Hepatocyte (in vitro differentiated cells): ENCODE results near the gene OR1L8. TPM values are rescaled to one million over a fixed set of nuclear protein-coding genes. Genes with fewer than 3 reads are reported as not detected.

Experiments used
- DNase-seq: peaks from one replicate; pipeline ENCODE4 v3.0.0-alpha.2; 2016; ENCODE audit warnings: low spot score
- H2AFZ ChIP-seq: fragments of 200-600 bp; sonication (generic); 2 replicates; pipeline ENCODE4 v1.6.0; 2016; ENCODE audit warnings: antibody characterized with exemption, mild to moderate bottlenecking
- H3K27ac ChIP-seq: fragments of 200-600 bp; sonication (generic); 2 replicates; pipeline ENCODE4 v1.5.1; 2016; ENCODE audit warnings: mild to moderate bottlenecking
- H3K27me3 ChIP-seq: fragments of 200-600 bp; sonication (generic); 2 replicates; pipeline ENCODE4 v1.6.1; 2016
- H3K36me3 ChIP-seq: fragments of 200-600 bp; sonication (generic); replicated peaks from 2 replicates; pipeline ENCODE4 v1.5.1; 2016; ENCODE audit warnings: low read depth; ENCODE audit not compliant: insufficient read depth
- H3K4me1 ChIP-seq: fragments of 200-600 bp; sonication (generic); 2 replicates; pipeline ENCODE4 v1.5.1; 2016; ENCODE audit warnings: mild to moderate bottlenecking, moderate library complexity; ENCODE audit not compliant: insufficient read depth
- H3K4me2 ChIP-seq: fragments of 200-600 bp; sonication (generic); 2 replicates; pipeline ENCODE4 v1.6.0; 2016
- H3K4me3 ChIP-seq: fragments of 200-600 bp; sonication (generic); 2 replicates; pipeline ENCODE4 v1.5.1; 2016; ENCODE audit warnings: mild to moderate bottlenecking
- H3K79me2 ChIP-seq: fragments of 200-600 bp; sonication (generic); 2 replicates; pipeline ENCODE4 v1.6.0; 2017; ENCODE audit warnings: mild to moderate bottlenecking
- H3K9me2 ChIP-seq: fragments of 200-600 bp; sonication (generic); replicated peaks from 2 replicates; pipeline ENCODE4 v1.6.0; 2017; ENCODE audit warnings: mild to moderate bottlenecking; ENCODE audit not compliant: insufficient read depth
- H3K9me3 ChIP-seq: fragments of 200-600 bp; sonication (generic); 2 replicates; pipeline ENCODE4 v1.5.1; 2016; ENCODE audit warnings: low read depth, mild to moderate bottlenecking
- H4K20me1 ChIP-seq: fragments of 200-600 bp; sonication (generic); 2 replicates; pipeline ENCODE4 v1.6.0; 2016; ENCODE audit warnings: mild to moderate bottlenecking; ENCODE audit not compliant: insufficient read depth, poor library complexity, severe bottlenecking
- EZH2 ChIP-seq: fragments of 200-600 bp; sonication (generic); IDR thresholded peaks from 2 replicates; pipeline ENCODE4 v1.6.1; 2016; ENCODE audit warnings: antibody characterized with exemption, mild to moderate bottlenecking, borderline replicate concordance
- EZH2phosphoT487 ChIP-seq: fragments of 200-600 bp; sonication (generic); IDR thresholded peaks from one replicate; pipeline ENCODE4 v1.6.1; 2018; ENCODE audit warnings: antibody characterized with exemption, mild to moderate bottlenecking, low read depth, moderate library complexity; ENCODE audit not compliant: unreplicated experiment, severe bottlenecking
- WGBS: methylation state at CpG from one replicate; pipeline ENCODE4 v1.1.6; 2016; ENCODE audit warnings: low lambda C conversion rate; ENCODE audit errors: missing lambda C conversion rate; 5-methylcytosine and 5-hydroxymethylcytosine counted together
- polyA plus RNA-seq: library from polyadenylated mRNA; unstranded; fragments of >200 nt; fragmentation: Nextera tagmentation; extraction: Ambion mirVana; gene quantifications from 2 replicates; pipeline ENCODE4 v1.2.1, GENCODE V29; 2016
- total RNA-seq: library from RNA; depleted of rRNA; stranded (reverse); fragments of >200 nt; gene quantifications from 2 replicates; pipeline ENCODE4 v1.2.3, GENCODE V29; 2014
- TF ChIP-seq, protein P1 (sequence below): fragments of 200-600 bp; sonication (generic); IDR thresholded peaks from 2 replicates; pipeline ENCODE4 v1.5.1; 2016; ENCODE audit warnings: antibody characterized with exemption, mild to moderate bottlenecking; ENCODE audit not compliant: poor library complexity

OR1L8 gene
- total and polyA plus RNA-seq, 2 experiments from 2014 or later: not detected

DNA sequence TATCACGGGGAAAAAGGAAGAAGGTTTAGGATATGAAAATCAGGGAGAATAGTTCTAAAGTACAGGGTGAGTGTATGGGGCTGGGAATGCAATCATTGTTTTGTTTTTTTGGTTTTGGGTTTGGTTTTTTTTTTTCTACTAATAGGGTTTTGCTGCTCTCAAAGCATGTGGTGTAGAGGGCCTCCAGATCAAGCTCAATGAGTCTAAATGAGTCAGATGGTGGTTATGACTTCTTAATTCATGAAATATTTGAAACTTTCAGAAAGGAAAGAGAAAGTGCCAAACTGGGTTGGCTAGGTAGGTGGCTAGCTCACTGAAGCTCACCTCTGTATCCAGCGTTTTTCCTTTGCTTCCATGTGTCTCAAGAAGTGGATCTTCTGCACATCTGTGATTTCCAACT lies 10.7 kb downstream of the OR1L8 start:
- no peaks in the 10 kb centered on the region for H3K4me1 ChIP-seq
- 58% methylated on average over 2 of the region's 2 CpGs for WGBS
- no peaks in the 10 kb centered on the region for H3K9me2 ChIP-seq
- H3K79me2 ChIP-seq: no peaks in the 10 kb centered on the region
- no peak overlapping the region for H3K4me3 ChIP-seq
- no peak overlapping the region for H3K27ac ChIP-seq
- TF ChIP-seq EZH2phosphoT487: no peak
- no peak for TF ChIP-seq EZH2
- TF ChIP-seq, protein P1, sequence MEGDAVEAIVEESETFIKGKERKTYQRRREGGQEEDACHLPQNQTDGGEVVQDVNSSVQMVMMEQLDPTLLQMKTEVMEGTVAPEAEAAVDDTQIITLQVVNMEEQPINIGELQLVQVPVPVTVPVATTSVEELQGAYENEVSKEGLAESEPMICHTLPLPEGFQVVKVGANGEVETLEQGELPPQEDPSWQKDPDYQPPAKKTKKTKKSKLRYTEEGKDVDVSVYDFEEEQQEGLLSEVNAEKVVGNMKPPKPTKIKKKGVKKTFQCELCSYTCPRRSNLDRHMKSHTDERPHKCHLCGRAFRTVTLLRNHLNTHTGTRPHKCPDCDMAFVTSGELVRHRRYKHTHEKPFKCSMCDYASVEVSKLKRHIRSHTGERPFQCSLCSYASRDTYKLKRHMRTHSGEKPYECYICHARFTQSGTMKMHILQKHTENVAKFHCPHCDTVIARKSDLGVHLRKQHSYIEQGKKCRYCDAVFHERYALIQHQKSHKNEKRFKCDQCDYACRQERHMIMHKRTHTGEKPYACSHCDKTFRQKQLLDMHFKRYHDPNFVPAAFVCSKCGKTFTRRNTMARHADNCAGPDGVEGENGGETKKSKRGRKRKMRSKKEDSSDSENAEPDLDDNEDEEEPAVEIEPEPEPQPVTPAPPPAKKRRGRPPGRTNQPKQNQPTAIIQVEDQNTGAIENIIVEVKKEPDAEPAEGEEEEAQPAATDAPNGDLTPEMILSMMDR: no peak
- H3K4me2 ChIP-seq: no peak overlapping the region
- H3K27me3 ChIP-seq: no peaks in the 10 kb centered on the region
- H3K9me3 ChIP-seq: no peaks in the 10 kb centered on the region
- H4K20me1 ChIP-seq: no peaks in the 10 kb centered on the region
- DNase-seq: no peak
- H2AFZ ChIP-seq: no peak overlapping the region
- H3K36me3 ChIP-seq: no peaks in the 10 kb centered on the region

DNA sequence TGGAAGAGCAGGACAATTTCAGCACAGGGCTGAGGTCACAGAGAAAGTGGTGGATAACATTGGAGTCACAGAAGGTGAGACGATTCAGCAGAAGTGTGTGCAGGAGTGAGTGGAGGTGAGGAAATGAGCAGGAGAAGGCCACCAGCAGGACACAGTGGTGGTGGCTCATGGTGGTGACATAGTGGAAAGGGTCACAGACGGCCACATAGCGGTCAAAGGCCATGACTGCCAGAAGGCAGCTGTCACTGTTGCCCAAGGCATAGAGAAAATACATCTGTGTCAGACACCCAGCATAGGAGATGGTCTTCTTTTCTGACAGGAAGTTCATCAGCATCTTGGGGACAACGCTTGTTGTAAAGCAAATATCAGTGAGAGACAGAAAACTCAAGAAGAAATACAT lies 15.3 kb downstream of the OR1L8 start:
- H3K4me1 ChIP-seq: no peaks in the 10 kb centered on the region
- DNase-seq: no peak
- 84% methylated on average over 4 of the region's 4 CpGs for WGBS
- no peaks in the 10 kb centered on the region for H3K36me3 ChIP-seq
- no peak overlapping the region for H3K27ac ChIP-seq
- H3K79me2 ChIP-seq: no peaks in the 10 kb centered on the region
- no peaks in the 10 kb centered on the region for H3K9me3 ChIP-seq
- H3K27me3 ChIP-seq: no peaks in the 10 kb centered on the region
- H4K20me1 ChIP-seq: no peaks in the 10 kb centered on the region
- H3K4me3 ChIP-seq: no peak overlapping the region
- TF ChIP-seq EZH2phosphoT487: no peak
- no peak for TF ChIP-seq EZH2
- TF ChIP-seq, protein P1: no peak
- H3K9me2 ChIP-seq: no peaks in the 10 kb centered on the region
- no peak overlapping the region for H2AFZ ChIP-seq
- H3K4me2 ChIP-seq: no peak overlapping the region

DNA sequence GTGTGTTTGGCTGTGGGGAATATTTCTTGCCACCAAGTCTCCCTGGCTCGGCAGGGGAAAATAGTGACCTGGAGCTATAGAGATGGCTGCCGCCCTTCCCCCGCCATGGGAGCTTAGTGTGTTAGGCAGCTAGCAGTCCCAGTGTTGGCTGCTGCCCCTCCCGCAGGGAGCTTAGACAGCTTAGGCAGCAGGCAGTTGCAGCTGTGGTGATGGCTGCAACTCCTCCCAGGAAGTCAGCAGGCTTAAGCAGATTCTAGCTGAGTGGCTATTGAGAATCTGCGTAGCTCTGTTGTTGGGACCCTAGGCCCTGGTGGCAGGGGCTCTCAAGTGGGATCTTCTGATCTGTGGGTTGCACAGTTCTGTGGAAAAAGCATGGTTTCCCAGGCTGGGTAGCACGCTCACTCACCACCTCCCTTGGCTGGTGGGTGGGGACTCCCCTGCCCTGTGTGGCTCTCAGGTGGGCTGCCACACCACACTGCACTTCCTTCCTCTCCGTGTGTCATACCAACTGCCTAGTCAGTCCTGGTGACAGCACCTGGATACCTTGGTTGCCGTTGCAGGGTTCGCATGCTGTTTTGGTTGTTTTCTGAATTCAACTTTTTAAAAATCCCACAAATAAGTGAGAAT lies 20.9 kb downstream of the OR1L8 start:
- no peaks in the 10 kb centered on the region for H3K4me1 ChIP-seq
- TF ChIP-seq, protein P1: no peak
- TF ChIP-seq EZH2: no peak
- no peak for TF ChIP-seq EZH2phosphoT487
- H3K27ac ChIP-seq: no peak overlapping the region
- WGBS: 74% methylated on average over 9 of the region's 9 CpGs
- H3K27me3 ChIP-seq: no peaks in the 10 kb centered on the region
- H3K79me2 ChIP-seq: no peaks in the 10 kb centered on the region
- no peak for DNase-seq
- H2AFZ ChIP-seq: no peak overlapping the region
- H3K9me3 ChIP-seq: no peaks in the 10 kb centered on the region
- no peaks in the 10 kb centered on the region for H3K9me2 ChIP-seq
- no peak overlapping the region for H3K4me3 ChIP-seq
- no peak overlapping the region for H3K4me2 ChIP-seq
- no peaks in the 10 kb centered on the region for H3K36me3 ChIP-seq
- no peaks in the 10 kb centered on the region for H4K20me1 ChIP-seq
